Measurements from ENCODE around the gene PAX8. TPM values are rescaled to one million over a fixed set of nuclear protein-coding genes. Genes with fewer than 3 reads are reported as not detected.

The PAX8 gene
- total RNA-seq, 4 donors from 2014 or later: 2.8 to 23.9 (median 6.0) TPM

- Histone ChIP-seq H3K27ac (no peak overlapping the region), H3K27me3 (no peaks in the 10 kb centered on the region), H3K4me1 (no peaks in the 10 kb centered on the region), H3K4me3 (no peak overlapping the region), H3K9me3 (no peaks in the 10 kb centered on the region), H3K36me3 (no peaks in the 10 kb centered on the region)
- intact Hi-C loops (cut with DNase I; ENCODE audit: low total_unique reads): no loop called here
- no peak for DNase-seq
- TF ChIP-seq POLR2A (IDR thresholded peaks at IDR 0.05): no peak
- TF ChIP-seq CTCF (IDR thresholded peaks at IDR 0.05): no peak
Observed at GRCh38 chr2:113178069-113178746, 100.5 kb downstream of the PAX8 start.

GRCh38 chr2:113176696-113177355 is 101.9 kb downstream of the PAX8 start:
- H3K27me3 ChIP-seq: no peaks in the 10 kb centered on the region
- H3K27ac ChIP-seq: no peak overlapping the region
- H3K36me3 ChIP-seq: no peaks in the 10 kb centered on the region
- DNase-seq: no peak
- no peaks in the 10 kb centered on the region for H3K4me1 ChIP-seq
- intact Hi-C loops (cut with DNase I; ENCODE audit: low total_unique reads): no loop called here
- H3K4me3 ChIP-seq: no peak overlapping the region
- H3K9me3 ChIP-seq: no peaks in the 10 kb centered on the region
- TF ChIP-seq CTCF (IDR thresholded peaks at IDR 0.05): no peak
- TF ChIP-seq POLR2A (IDR thresholded peaks at IDR 0.05): no peak

- Histone ChIP-seq H3K9me3 (no peaks in the 10 kb centered on the region), H3K4me1 (no peaks in the 10 kb centered on the region), H3K27ac (no peak overlapping the region), H3K27me3 (no peaks in the 10 kb centered on the region), H3K4me3 (no peak overlapping the region), H3K36me3 (no peaks in the 10 kb centered on the region)
- DNase-seq: no peak
- no peak for TF ChIP-seq POLR2A (IDR thresholded peaks at IDR 0.05)
- TF ChIP-seq CTCF (IDR thresholded peaks at IDR 0.05): no peak
- intact Hi-C loops (cut with DNase I; ENCODE audit: low total_unique reads): no loop called here
Observed at GRCh38 chr2:113175736-113176695, 102.7 kb downstream of the PAX8 start.

- intact Hi-C loops (cut with DNase I; ENCODE audit: low total_unique reads): no loop called here
- DNase-seq: no peak
- no peak for TF ChIP-seq CTCF (IDR thresholded peaks at IDR 0.05)
- no peak for TF ChIP-seq POLR2A (IDR thresholded peaks at IDR 0.05)
- no peaks in the 10 kb centered on the region for H3K36me3 ChIP-seq
- no peaks in the 10 kb centered on the region for H3K4me1 ChIP-seq
- H3K27me3 ChIP-seq: no peaks in the 10 kb centered on the region
- H3K27ac ChIP-seq: no peak overlapping the region
- no peaks in the 10 kb centered on the region for H3K9me3 ChIP-seq
- no peak overlapping the region for H3K4me3 ChIP-seq
Observed at GRCh38 chr2:113175042-113175628, 103.6 kb downstream of the PAX8 start.
